Stomach (tissue), 4 donors: ENCODE measurements around the gene GLB1L3.

Experiments
- POLR2A ChIP-seq, 4 donors: fragments of 450-650 bp; IDR thresholded peaks; one replicate each; pipeline ENCODE4 v1.6.1; 2016; ENCODE audit warnings: antibody characterized with exemption in 4 of 4, control low read depth in 2 of 4, mild to moderate bottlenecking in 1 of 4, moderate library complexity in 1 of 4
- POLR2AphosphoS5 ChIP-seq, 3 donors: sonication (generic); formaldehyde crosslinking; IDR thresholded peaks; one replicate each; pipeline ENCODE4 v1.6.1; 2016; ENCODE audit warnings: antibody characterized with exemption in 3 of 3

DNA sequence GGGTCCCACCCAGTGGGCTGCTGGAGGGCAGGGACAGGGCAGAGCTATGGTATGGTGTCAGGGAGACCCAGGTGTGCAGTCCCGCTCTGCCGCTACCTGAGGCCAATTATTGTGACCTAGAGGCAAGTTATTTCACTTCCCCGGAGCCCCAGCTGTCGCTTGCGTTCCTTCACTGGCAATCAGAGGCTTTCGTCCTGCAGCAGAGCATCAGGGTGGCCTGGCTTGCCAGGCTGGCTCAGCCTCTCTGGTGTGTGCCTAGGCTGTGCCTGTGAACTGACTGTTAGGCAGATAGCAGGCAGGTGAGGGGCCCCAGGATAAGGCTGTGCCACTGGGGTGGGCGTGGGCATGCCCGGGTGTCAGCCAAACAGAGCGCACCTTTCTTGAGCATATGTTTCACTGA, 87.0 kb downstream of the GLB1L3 start:
- TF ChIP-seq POLR2AphosphoS5 (IDR thresholded peaks at IDR 0.05): no peak
- no peak for TF ChIP-seq POLR2A (IDR thresholded peaks at IDR 0.05)
